Occipital lobe (tissue), 2 donors: ENCODE data around the gene LRGUK. TPM values are rescaled to one million over a fixed set of nuclear protein-coding genes. Genes with fewer than 3 reads are reported as not detected.

ENCODE experiments used
- DNase-seq: peaks from one replicate; lab custom pipeline; 2025; lab: John Stamatoyannopoulos, UW
- total RNA-seq: library from RNA; depleted of rRNA; stranded (reverse); fragments of >200 nt; gene quantifications from one replicate; pipeline ENCODE4 v1.2.3, GENCODE V29; 2014

LRGUK gene
- total RNA-seq, 1 donor from 2014 or later: 17.6 TPM

- DNase-seq: no peak
Measured at GRCh38 chr7:134126146-134126545, 994 bp upstream of the LRGUK start.

DNA sequence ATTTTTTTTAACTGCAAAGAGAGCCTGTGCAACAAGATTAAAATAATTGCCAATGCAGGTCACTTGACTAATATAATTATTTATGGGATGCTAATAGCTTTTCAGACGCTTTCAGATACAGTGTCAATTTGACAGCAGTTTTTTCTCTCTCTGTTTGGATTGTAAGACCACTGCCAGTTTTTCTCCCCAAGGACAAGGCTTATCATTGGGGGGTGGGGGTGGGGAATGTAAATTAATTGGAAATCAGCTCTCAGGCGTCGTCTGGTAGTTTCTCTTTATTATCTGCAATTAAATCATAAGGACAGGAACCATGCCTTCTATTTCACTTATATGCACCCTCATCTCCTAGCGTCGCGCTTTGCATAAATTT is 559 bp upstream of the LRGUK start:
- DNase-seq: no peak

GRCh38 chr7:134128829-134129228 is 1.7 kb downstream of the LRGUK start:
- DNase-seq: no peak

GRCh38 chr7:134129856-134130523 is 2.9 kb downstream of the LRGUK start:
- DNase-seq: no peak

- DNase-seq: no peak
Measured at GRCh38 chr7:134134004-134134403, 6.9 kb downstream of the LRGUK start.

DNA sequence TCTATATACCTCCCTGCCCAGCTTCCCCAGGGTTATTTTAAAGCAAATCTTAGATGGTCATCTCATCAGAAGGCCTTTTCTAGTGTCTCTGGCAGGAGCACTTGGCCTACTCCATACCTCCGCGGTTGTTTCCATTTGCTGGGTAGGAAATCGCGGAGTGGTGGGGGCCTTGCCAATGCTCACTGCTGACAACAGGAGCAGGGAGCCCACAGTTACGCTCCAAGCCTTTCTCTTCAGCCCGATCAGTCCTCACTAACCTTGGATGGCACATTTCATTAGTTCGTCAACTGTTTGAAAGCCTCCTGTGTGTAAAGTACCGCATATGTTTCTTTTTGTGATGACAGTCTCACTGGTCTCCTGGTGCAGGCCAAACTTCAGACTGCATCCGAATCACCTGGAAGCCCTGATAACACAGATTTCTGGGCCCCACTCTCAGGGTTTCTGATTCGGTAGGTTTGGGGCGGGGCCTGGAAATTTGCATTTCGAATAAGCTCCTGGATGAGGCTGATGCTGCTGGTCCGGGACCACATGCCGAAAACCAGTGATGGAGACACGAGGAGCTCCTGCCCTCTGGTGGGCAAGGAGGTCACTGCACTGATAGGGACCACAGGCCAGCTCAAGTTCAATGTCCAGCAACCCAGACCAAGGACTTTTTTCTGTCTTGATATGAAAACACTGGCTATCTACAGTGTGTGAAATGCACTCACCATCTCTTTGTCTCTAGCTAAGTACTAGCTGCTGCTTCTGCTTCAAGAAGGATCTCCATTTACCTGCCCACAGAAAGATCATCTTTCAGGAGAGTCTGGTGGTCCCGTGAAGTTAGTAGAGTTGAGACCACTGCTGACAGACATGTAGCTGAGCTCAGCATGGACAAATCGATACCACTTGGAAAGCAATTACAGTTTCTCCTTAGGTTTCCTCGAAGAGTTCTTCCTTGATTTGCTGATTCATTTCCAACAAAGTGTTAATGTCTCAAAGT is 14.0 kb downstream of the LRGUK start:
- DNase-seq: peak; percentile 38

DNA sequence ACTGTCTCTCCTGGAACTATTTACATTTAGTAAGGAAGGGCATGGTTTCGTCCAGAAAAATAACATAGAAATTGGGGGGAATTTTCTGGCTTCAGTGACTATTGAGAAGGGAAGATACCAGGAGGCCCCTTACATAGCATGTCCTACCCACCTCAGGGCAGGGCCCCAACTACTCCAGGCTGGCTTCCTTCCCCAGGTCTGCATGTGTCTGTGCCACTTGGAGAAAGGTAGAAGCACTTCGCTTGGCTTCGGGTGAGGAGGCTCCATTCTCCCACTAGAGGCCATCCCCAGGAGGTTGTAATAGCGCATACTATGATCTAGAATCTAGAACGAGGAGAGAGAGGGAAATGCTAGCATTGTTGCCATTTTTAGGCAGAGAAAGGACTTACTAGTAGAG is 14.7 kb downstream of the LRGUK start:
- no peak for DNase-seq

DNA sequence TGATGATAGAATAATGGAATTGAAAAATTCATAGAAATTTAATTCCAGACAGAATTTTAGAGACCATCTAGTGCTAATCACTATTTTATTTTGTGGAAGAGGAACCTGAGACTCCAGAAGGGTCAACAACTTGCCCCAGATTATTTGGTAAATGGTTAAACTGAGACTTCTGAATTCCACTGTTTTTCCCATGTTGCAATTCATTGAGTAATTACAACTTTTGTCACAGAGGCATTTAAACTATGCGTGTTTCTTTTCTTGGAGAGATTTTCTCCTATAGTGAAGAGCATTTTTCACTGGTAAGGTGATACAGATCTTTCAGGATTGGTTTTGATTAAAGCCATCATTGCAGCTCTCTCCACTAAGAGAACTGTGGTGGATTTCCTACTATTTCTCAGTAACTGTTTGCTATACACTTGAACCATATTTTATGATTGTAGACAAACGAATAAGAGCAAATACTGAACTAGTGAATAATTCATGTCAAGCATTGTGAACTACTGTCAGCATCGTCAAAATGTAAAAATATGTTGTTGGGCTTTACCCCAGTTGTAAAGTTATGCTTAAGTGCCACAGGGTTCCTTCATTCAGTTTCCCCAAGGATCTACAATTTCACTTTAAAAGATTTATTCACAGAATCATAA is 26.5 kb downstream of the LRGUK start:
- DNase-seq: no peak

GRCh38 chr7:134154581-134155130 is 27.5 kb downstream of the LRGUK start:
- DNase-seq: no peak

DNA sequence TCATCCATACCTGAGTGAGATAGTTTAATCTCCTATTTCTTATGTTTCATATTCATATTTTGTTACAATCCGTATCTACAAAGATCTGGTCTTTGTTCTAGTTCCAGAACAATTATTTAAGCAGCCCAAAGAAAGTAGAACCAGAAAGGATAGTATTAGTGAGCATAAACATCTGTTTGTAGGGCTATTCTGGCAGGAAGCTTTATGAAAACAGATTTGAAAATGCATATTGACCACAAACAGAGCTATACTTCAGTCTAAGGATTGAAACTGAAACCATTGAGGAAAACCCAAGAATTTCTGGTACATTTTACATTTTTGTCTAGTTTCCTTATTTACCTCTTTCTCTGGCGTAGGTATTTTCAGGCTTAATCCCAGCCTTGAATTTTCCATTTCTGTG is 28.1 kb downstream of the LRGUK start:
- DNase-seq: no peak

GRCh38 chr7:134155871-134156270 is 28.7 kb downstream of the LRGUK start:
- DNase-seq: no peak

GRCh38 chr7:134165252-134165651 is 38.1 kb downstream of the LRGUK start:
- DNase-seq: no peak

GRCh38 chr7:134167250-134167649 is 40.1 kb downstream of the LRGUK start:
- DNase-seq: no peak

DNA sequence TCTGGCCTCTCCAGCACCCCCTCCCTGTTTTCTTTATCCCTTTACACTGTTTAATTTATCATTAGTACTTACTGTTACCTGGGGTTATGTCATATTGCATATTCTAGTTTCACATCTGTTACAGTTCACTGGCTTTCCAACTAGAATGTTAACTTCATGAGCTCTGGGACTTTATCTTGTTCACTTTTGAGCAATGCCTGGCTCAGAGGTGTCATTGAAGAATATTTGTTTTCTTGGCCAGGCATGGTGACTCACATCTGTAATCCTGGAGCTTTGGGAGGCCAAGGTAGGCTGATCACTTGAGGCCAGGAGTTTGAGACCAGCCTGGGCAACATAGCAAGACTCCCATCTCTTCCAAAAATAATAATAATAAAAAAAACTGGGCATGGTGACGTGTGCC is 40.7 kb downstream of the LRGUK start:
- DNase-seq: no peak

GRCh38 chr7:134174795-134175261 is 47.7 kb downstream of the LRGUK start:
- no peak for DNase-seq

DNA sequence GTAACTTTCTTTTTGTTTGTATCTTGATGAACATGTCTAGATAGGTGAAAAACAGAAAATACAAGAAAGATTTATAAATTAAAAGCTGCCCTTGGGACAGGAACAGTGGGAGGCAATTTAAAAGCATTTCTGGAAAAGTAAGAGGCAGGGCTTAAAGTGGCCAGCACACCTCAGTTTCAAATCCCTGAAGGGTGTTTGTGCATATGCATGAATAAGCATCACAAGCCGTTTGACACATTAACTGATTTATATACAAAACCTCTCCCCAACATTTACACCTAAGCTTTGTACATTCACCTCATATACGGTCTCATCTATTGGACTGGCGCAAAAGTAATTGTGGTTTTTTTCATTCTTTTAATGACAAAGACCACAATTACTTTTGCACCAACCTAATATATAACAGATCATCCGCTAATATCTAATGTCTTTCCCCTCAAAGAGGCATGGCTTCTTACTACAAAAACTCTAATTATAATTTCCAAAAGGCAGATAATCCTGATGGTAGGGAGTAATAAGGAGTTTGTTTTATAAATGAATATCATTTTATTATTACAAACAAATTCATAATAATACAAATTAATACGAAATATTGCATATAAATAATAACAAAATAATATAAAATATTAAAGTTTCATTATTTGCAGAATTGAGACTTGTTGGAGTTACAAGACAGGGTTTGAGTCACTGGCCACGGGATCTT is 48.3 kb downstream of the LRGUK start:
- DNase-seq: no peak

- DNase-seq: no peak
Measured at GRCh38 chr7:134176037-134176350, 48.9 kb downstream of the LRGUK start.

GRCh38 chr7:134179036-134180011 is 52.2 kb downstream of the LRGUK start:
- DNase-seq: no peak

- no peak for DNase-seq
Measured at GRCh38 chr7:134180376-134180775, 53.2 kb downstream of the LRGUK start.

GRCh38 chr7:134182078-134182477 is 54.9 kb downstream of the LRGUK start:
- no peak for DNase-seq
